ENCODE results near the gene PCGF1. TPM values are rescaled to one million over a fixed set of nuclear protein-coding genes. Genes with fewer than 3 reads are reported as not detected.
A peak's percentile ranks its signal among the peaks of the same experiment; 100 is the strongest.

The PCGF1 gene
- 12.3 TPM for polyA plus RNA-seq (2013, experiment 1 of 2)
- 9.4 TPM for polyA plus RNA-seq (2013, experiment 2 of 2)

GRCh38 chr2:74507145-74507925 lies at the start of gene PCGF1:
TSS of gene PCGF1 (minus strand) at chr2:74507695. CDS start at chr2:74507668, 27 bp downstream.
- Histone ChIP-seq H3K27ac (ENCODE audit: low read depth, low read length) (peak within 1 kb of the TSS; percentile 95), H3K9ac (ENCODE audit: low read depth, low read length) (peak within 1 kb of the TSS; percentile 90), H3K9me3 (ENCODE audit: insufficient read depth, low read depth, low read length) (no peaks in the 10 kb centered on the region), H3K36me3 (ENCODE audit: insufficient read depth, low read length) (peaks cover 14% of the 10 kb centered on the region), H3K4me1 (ENCODE audit: insufficient read depth, low read length) (peaks cover 17% of the 10 kb centered on the region; the same call in 1 of the 2 replicates), H3K27me3 (ENCODE audit: insufficient read depth, low read length) (peaks cover 76% of the 10 kb centered on the region), H3K4me3 (ENCODE audit: low read length) (peak within 1 kb of the TSS; percentile 79)
- under 1% methylated on average over 53 of the region's 56 CpGs for WGBS

- H3K9me3 ChIP-seq (ENCODE audit: insufficient read depth, low read depth, low read length): no peaks in the 10 kb centered on the region
- WGBS: 87% methylated on average over 6 of the region's 6 CpGs
- no peak overlapping the region for H3K4me3 ChIP-seq (ENCODE audit: low read length)
- H3K27ac ChIP-seq (ENCODE audit: low read depth, low read length): no peak overlapping the region
- no peaks in the 10 kb centered on the region for H3K36me3 ChIP-seq (ENCODE audit: insufficient read depth, low read length)
- no peak overlapping the region for H3K9ac ChIP-seq (ENCODE audit: low read depth, low read length)
- H3K27me3 ChIP-seq (ENCODE audit: insufficient read depth, low read length): peaks cover 46% of the 10 kb centered on the region
- peaks cover 17% of the 10 kb centered on the region for H3K4me1 ChIP-seq (ENCODE audit: insufficient read depth, low read length)
These were observed 49.4 kb upstream of the PCGF1 start for GRCh38 chr2:74556831-74557370.

DNA sequence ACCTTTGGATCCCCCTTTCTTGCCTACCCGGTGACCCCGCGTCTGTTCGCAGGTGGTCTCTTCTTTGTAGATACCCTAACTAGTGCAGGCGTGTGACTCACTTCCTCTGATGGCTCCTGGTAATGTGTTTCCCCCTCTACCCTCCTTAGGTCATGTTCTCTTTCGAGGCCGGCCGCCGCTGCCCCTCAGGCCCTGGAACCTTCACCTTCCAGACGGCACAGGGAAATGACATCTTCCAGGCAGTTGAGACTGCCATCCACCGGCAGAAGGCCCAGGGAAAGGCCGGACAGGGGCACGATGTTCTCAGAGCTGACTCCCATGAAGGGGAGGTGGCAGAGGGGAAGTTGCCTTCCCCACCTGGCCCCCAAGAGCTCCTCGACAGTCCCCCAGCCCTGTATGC lies 48.7 kb upstream of the PCGF1 start:
- H3K4me3 ChIP-seq (ENCODE audit: low read length): no peak overlapping the region
- H3K4me1 ChIP-seq (ENCODE audit: insufficient read depth, low read length): peaks cover 17% of the 10 kb centered on the region
- no peak overlapping the region for H3K27ac ChIP-seq (ENCODE audit: low read depth, low read length)
- H3K36me3 ChIP-seq (ENCODE audit: insufficient read depth, low read length): no peaks in the 10 kb centered on the region
- no peak overlapping the region for H3K9ac ChIP-seq (ENCODE audit: low read depth, low read length)
- WGBS: 80% methylated on average over 14 of the region's 14 CpGs
- H3K9me3 ChIP-seq (ENCODE audit: insufficient read depth, low read depth, low read length): no peaks in the 10 kb centered on the region
- peaks cover 39% of the 10 kb centered on the region for H3K27me3 ChIP-seq (ENCODE audit: insufficient read depth, low read length)

- WGBS: 56% methylated on average over 17 of the region's 17 CpGs
- Histone ChIP-seq H3K27me3 (ENCODE audit: insufficient read depth, low read length) (peaks cover 39% of the 10 kb centered on the region), H3K4me1 (ENCODE audit: insufficient read depth, low read length) (peaks cover 17% of the 10 kb centered on the region), H3K9ac (ENCODE audit: low read depth, low read length) (peak overlapping the region; percentile 59; the same call in 1 of the 2 replicates), H3K4me3 (ENCODE audit: low read length) (peak overlapping the region; percentile 95), H3K27ac (ENCODE audit: low read depth, low read length) (no peak overlapping the region), H3K9me3 (ENCODE audit: insufficient read depth, low read depth, low read length) (no peaks in the 10 kb centered on the region), H3K36me3 (ENCODE audit: insufficient read depth, low read length) (no peaks in the 10 kb centered on the region)
These were observed 48.2 kb upstream of the PCGF1 start for GRCh38 chr2:74555610-74556103.

DNA sequence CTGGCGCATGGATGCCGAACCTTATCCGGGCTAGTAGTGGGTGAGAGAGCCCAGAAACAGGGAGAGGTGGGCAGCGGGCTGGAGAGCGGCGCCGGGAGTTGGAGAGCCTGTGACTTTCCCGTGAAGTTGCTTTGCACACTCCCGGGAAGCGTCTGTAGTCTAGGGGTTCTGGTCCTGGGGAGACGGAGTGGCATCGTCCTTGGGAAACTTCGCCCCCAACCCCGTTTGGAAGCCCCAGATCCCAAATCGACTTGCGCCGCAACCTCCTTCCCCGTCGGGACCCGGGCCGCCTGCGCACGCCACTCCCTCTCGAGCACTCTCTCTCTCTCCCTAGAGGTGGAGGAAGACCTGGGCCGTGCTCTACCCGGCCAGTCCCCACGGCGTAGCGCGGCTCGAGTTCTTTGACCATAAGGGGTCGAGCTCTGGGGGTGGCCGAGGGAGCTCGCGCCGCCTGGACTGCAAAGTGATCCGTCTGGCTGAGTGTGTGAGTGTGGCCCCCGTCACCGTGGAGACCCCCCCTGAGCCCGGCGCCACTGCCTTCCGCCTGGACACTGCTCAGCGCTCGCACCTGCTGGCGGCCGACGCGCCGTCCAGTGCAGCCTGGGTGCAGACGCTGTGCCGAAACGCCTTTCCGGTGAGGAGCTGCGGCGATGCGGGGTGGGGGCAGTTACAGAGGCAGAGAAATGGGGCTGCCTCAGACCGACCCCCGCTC lies 47.5 kb upstream of the PCGF1 start:
- Histone ChIP-seq H3K27me3 (ENCODE audit: insufficient read depth, low read length) (peaks cover 43% of the 10 kb centered on the region), H3K9ac (ENCODE audit: low read depth, low read length) (peak overlapping the region; percentile 59), H3K4me1 (ENCODE audit: insufficient read depth, low read length) (peaks cover 16% of the 10 kb centered on the region), H3K27ac (ENCODE audit: low read depth, low read length) (peak overlapping the region; percentile 17; the same call in 1 of the 2 replicates), H3K36me3 (ENCODE audit: insufficient read depth, low read length) (no peaks in the 10 kb centered on the region), H3K4me3 (ENCODE audit: low read length) (peak overlapping the region; percentile 95), H3K9me3 (ENCODE audit: insufficient read depth, low read depth, low read length) (no peaks in the 10 kb centered on the region)
- 1% methylated on average over 58 of the region's 58 CpGs for WGBS

GRCh38 chr2:74553892-74554819 lies 46.7 kb upstream of the PCGF1 start, which contains the start of the genes DOK1 and LOXL3:
TSS of gene DOK1 (plus strand) at chr2:74554720. CDS start at chr2:74554755, 35 bp downstream.
TSS of gene LOXL3 (minus strand) at chr2:74553942. CDS start at chr2:74552634, 1,308 bp downstream.
- Histone ChIP-seq H3K27me3 (ENCODE audit: insufficient read depth, low read length) (peaks cover 51% of the 10 kb centered on the region), H3K4me1 (ENCODE audit: insufficient read depth, low read length) (peaks cover 14% of the 10 kb centered on the region; the same call in 1 of the 2 replicates), H3K9me3 (ENCODE audit: insufficient read depth, low read depth, low read length) (no peaks in the 10 kb centered on the region), H3K9ac (ENCODE audit: low read depth, low read length) (peak within 1 kb of the TSS; percentile 59), H3K27ac (ENCODE audit: low read depth, low read length) (peak within 1 kb of the TSS; percentile 95; the same call in 1 of the 2 replicates), H3K4me3 (ENCODE audit: low read length) (peak within 1 kb of the TSS; percentile 95), H3K36me3 (ENCODE audit: insufficient read depth, low read length) (no peaks in the 10 kb centered on the region)
- under 1% methylated on average over 73 of the region's 73 CpGs for WGBS

DNA sequence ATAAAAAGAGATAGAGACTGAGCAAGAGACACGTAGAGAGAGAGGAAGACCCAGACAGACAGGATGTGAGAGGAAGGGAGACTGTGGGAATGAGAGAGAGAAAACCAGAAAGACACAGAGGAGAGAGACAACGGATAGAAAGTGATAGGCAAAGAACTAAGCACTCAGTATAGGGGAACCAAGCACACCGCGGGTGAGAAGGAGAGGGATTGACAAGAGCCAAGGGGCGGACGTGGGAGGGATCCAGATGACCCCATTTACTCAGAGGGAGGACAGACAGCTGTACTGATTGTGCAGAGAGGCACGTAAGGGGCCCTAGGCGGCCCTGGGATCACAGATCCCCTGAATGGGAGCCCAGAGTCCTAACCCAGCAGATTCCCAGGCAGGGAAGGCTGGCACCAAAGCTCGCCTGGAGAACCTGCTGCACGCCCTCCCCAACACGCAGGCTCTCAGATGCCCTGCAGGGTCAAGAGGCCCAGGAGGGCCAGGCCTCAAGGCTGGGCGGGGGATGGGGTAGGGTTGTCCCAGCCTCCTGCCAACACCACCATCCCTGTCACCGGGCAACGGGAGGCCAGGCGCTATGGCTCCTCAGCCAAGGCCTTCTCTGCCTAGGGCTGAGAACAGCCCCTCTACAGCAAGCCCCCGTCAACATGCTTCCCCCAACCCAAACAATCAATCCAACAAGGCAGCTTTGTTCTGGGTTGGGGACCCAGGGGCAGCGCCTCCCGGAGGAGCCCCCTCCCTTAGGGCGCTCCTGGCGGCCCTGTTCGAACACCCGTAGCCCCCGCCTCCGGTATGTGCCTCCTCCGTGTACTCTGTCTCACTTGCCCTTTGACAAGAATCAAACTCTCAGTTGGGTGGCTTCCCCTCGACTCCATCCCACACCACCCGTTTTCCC lies 45.7 kb upstream of the PCGF1 start:
- Histone ChIP-seq H3K27ac (ENCODE audit: low read depth, low read length) (peak overlapping the region; percentile 25; the same call in 1 of the 2 replicates), H3K9ac (ENCODE audit: low read depth, low read length) (peak overlapping the region; percentile 5), H3K36me3 (ENCODE audit: insufficient read depth, low read length) (no peaks in the 10 kb centered on the region), H3K9me3 (ENCODE audit: insufficient read depth, low read depth, low read length) (no peaks in the 10 kb centered on the region), H3K4me3 (ENCODE audit: low read length) (peak overlapping the region; percentile 95), H3K4me1 (ENCODE audit: insufficient read depth, low read length) (peaks cover 14% of the 10 kb centered on the region; the same call in 1 of the 2 replicates), H3K27me3 (ENCODE audit: insufficient read depth, low read length) (peaks cover 59% of the 10 kb centered on the region)
- WGBS: 13% methylated on average over 27 of the region's 27 CpGs

DNA sequence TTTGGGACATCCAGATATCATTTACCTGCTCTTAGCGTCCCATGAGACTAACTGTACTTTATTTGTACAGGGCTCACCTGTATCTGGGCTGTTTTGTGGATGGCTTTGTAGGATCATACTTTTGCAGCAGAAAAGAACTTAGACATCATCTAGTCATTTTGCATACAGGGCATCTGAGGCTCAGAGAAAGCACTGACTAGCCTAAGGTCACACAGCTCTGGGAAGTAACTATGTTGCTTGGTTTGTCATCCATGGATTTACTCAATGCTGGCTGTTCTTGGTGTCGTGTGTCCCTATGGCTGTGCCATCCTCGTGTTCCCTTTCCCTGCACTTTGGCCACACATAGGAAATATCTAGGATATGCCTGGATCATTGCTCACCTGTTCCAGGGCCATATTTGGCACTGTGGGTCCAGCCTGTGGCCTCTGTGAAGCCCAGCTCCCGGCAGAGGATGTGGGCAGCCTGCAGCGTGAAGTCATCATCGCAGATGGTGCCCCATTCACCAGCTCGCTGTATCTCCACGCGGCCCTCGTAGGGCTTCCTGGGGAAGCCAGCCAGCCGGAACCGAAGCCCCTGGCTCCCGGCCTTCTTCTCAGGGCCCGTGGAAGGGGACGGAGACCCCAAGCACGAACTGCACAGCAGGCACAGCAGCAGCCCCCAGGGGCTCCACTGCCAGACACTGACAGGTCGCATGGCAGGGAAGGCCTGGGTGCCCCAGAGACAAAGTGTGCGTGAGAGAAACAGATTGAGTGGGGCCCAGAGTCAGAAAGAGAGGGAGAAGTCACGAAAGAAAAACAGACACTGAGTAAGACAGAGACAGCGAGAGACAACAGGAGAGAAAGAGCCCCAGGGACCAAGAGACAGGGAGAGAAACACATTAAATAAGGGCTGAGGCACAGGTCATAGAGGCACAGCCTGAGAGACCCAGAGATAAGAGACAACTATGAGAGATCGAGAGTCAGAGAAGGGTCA lies 44.7 kb upstream of the PCGF1 start:
- Histone ChIP-seq H3K9me3 (ENCODE audit: insufficient read depth, low read depth, low read length) (no peaks in the 10 kb centered on the region), H3K27me3 (ENCODE audit: insufficient read depth, low read length) (peaks cover 68% of the 10 kb centered on the region), H3K9ac (ENCODE audit: low read depth, low read length) (no peak overlapping the region), H3K4me3 (ENCODE audit: low read length) (peak overlapping the region; percentile 95), H3K27ac (ENCODE audit: low read depth, low read length) (no peak overlapping the region), H3K4me1 (ENCODE audit: insufficient read depth, low read length) (peaks cover 14% of the 10 kb centered on the region; the same call in 1 of the 2 replicates), H3K36me3 (ENCODE audit: insufficient read depth, low read length) (no peaks in the 10 kb centered on the region)
- WGBS: 89% methylated on average over 21 of the region's 21 CpGs

DNA sequence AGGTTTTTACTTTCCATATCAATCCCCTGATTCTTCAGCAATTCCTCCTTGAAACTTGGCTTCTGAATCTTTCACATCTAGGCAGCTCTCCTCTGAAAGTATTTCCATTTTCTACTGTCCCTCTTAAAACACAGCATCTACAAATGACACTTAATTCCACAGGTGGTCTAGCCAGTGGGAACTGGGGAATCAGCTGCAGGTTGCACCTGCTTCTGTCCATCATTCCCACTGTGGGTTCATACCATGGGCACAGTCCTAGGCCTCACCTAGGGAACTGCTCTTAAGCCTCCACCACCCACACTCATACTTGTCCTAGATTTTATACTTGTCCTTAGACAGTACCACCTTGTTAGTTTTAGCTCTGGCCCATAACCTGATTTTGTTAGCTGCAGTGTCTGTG lies 44.0 kb upstream of the PCGF1 start:
- no peak overlapping the region for H3K9ac ChIP-seq (ENCODE audit: low read depth, low read length)
- no peak overlapping the region for H3K4me3 ChIP-seq (ENCODE audit: low read length)
- peaks cover 70% of the 10 kb centered on the region for H3K27me3 ChIP-seq (ENCODE audit: insufficient read depth, low read length)
- no peaks in the 10 kb centered on the region for H3K36me3 ChIP-seq (ENCODE audit: insufficient read depth, low read length)
- H3K27ac ChIP-seq (ENCODE audit: low read depth, low read length): no peak overlapping the region
- peaks cover 14% of the 10 kb centered on the region; the same call in 1 of the 2 replicates for H3K4me1 ChIP-seq (ENCODE audit: insufficient read depth, low read length)
- H3K9me3 ChIP-seq (ENCODE audit: insufficient read depth, low read depth, low read length): no peaks in the 10 kb centered on the region
